ENCODE results near the gene HLA-DRA.
A peak's percentile ranks its signal among the peaks of the same experiment; 100 is the strongest.
"Not testable (repeated sequence)": the region's sequence is repeated elsewhere in the genome, so short reads cannot be mapped to it uniquely, and the experiment has no call there.

HLA-DRA gene

DNA sequence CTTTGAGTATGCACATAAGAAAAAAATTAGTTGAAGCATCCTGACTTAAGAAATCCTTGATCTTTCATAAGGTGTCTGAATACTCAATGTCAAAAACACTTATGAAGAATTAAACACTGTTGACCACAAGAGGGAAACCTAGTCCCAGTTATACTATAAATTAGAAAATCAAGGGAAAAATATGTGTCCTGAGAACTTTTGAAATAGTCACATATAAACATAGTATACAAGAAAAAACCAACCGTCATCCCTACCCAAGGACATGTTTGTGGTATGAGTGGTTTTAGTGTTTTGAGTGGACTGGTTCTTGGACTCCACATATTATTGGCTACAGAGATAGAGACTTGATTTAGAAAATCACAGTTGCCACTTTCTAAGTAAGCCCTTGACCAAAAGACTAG lies 7.6 kb upstream of the HLA-DRA start:
- no peak for DNase-seq

DNA sequence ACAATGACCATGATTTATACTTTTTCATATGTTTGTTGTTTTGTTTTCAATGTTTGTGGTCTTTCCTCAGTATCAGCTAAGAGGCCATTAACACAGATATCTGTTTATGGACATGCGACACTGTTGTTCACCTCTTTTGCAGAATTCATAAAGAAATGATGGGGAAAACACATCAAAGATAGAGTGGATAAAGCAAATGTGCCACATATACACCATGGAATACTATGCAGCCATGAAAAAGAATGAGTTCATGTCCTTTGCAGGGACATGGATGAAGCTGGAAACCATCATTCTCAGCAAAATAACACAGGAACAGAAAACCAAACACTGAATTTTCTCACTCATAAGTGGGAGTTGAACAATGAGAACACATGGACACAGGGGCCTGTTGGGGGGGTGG lies 5.7 kb upstream of the HLA-DRA start:
- not testable (repeated sequence) for DNase-seq

GRCh38 chr6:32436186-32436585 lies 3.5 kb upstream of the HLA-DRA start:
- no peak for DNase-seq

DNA sequence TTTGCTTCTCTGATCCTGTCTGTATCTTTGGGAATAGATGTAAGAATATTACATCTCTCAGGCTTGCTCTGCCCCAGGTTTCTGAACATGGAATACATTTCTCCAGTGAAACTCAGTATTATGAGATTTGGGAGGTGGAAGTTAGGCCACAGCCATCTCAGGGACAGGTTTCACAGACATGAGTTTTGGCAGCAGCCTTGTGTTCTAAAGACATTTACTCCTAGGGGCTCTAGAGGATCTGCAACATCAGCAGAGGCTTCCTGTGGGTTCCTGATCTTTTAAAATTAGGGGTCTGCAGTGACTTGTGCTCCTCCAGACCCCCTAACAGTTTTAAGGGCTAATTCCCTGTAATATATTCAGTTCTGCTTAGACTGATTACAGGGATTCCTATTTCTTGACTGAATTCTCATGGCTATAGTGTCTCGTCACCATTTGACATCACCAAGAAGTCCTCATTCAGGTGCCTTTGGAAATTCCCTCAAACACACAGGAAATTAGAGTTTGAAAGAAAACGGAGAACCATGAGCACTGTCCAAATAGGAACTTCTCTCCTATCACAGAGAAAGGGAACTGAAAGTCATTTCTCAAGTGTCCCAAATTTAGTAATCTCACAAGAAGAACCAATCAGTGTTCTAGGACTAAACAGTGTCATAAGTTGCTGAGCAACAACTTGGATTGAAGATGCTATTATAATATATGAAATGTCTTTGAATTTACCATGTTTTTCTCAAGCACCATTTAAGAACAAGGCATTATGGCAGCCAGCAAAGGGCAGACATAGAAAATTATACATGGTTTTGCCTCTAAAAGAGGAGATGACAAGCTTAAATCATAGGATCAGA lies 2.5 kb upstream of the HLA-DRA start:
- DNase-seq: no peak

- no peak for DNase-seq
Measured at GRCh38 chr6:32439139-32439538, 548 bp upstream of the HLA-DRA start.

- no peak for DNase-seq
Measured at GRCh38 chr6:32442243-32442667, 2.6 kb downstream of the HLA-DRA start.

DNA sequence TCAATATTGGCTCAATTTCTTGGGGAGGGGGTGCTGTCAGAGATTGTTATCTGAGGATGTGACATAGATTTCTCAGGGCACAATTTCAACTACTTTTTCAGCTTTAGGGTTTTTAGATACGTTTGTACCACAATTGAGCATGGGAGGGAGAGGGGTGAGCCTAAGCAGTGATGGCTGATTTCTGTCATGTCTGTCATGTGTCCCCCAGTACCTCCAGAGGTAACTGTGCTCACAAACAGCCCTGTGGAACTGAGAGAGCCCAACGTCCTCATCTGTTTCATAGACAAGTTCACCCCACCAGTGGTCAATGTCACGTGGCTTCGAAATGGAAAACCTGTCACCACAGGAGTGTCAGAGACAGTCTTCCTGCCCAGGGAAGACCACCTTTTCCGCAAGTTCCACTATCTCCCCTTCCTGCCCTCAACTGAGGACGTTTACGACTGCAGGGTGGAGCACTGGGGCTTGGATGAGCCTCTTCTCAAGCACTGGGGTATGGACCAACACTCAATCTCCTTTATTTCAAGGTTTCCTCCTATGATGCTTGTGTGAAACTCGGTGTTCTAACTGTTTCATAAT lies 3.4 kb downstream of the HLA-DRA start:
- no peak for DNase-seq

- DNase-seq: no peak
Measured at GRCh38 chr6:32444433-32444832, 4.7 kb downstream of the HLA-DRA start.

GRCh38 chr6:32445321-32445854 lies 5.7 kb downstream of the HLA-DRA start:
- DNase-seq: no peak

GRCh38 chr6:32447932-32448331 lies 8.2 kb downstream of the HLA-DRA start:
- no peak for DNase-seq

GRCh38 chr6:32449088-32449736 lies 9.5 kb downstream of the HLA-DRA start:
- no peak for DNase-seq

- no peak for DNase-seq
Measured at GRCh38 chr6:32457054-32457453, 17.4 kb downstream of the HLA-DRA start.

DNA sequence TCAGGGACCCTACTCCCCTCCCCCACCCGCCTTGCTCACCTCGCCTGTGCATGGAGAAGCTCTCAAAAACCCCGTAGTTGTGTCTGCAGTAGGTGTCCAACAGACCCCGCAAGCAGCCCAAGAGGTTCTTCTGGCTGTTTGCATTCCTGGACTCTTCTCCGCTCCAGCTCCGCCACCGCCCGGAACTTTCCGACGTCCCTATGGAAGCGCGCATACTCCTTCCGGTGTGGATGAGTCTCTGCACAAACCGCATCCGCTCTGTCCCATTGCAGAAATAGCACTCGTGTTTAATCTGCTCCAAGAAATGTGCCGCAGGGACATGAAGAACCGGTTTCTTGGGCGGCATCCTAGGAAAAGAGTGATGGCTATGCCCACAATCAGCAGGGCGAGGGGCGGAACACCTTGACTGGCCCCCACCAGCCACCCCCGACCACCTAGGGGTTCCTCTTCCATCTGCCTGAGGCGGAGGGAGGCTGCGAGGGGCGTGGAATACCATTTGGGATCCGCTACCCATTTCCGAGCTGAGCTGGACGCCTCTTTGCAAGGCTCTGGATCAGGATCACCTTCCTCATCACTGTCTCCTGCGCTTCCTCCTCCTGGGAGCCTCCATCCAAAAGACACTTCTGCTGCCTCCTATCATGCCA lies 20.2 kb downstream of the HLA-DRA start:
- DNase-seq: no peak

GRCh38 chr6:32460528-32460927 lies 20.8 kb downstream of the HLA-DRA start:
- no peak for DNase-seq

DNA sequence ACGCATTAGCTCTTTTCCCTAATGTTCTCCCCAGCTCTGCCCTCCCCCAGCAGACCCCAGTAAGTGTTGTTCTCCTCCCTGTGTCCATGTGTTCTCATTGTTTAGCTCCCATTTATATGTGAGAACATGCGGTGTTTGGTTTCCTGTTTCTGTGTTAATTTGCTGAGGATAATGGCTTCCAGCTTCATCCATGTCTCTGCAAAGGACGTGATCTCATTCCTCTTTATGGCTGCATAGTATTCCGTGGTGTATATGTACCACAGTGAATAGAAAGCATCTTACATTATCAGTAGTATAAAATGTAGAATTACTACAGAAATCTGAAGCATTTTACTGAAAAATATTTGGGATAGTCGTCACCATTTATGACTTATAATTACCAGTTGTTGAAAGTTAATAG lies 21.8 kb downstream of the HLA-DRA start:
- no peak for DNase-seq

DNA sequence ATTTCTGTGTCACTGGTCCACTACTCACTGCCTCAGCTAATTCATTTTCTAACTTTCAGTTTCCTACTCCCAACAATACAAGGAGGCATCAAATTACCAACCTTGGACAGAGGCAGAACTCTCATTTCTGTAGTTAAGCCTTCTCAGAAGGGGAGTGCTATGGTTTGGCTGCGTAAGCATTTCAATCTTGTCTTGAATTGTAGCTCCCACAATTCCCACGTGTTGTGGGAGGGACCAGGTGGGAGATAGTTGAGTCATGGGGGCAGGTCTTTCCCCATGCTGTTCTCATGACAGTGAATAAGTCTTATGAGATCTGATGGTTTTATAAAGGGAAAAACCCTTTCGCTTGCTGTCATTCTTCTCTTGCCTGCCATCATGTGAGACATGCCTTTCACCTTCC lies 22.9 kb downstream of the HLA-DRA start:
- DNase-seq: peak; percentile 72

DNA sequence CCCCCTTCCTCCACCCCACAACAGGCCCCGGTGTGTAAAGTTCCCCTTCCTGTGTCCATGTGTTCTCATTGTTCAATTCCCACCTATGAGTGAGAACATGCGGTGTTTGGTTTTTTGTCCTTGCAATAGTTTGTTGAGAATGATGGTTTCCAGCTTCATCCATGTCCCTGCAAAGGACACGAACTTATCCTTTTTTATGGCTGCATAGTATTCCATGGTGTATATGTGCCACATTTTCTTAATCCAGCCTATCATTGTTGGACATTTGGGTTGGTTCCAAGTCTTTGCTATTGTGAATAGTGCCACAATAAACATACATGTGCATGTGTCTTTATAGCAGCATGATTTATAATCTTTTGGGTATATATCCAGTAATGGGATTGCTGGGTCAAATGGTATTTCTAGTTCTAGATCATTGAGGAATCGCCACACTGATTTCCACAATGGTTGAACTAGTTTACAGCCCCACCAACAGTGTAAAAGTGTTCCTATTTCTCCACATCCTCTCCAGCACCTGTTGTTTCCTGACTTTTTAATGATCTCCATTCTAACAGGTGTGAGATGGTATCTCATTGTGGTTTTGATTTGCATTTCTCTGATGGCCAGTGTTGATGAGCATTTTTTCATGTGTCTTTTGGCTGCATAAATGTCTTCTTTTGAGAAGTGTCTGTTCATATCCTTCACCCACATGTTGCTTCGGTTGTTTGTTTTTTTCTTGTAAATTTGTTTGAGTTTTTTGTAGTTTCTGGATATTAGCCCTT lies 28.2 kb downstream of the HLA-DRA start:
- DNase-seq: not testable (repeated sequence)

GRCh38 chr6:32472781-32473375 lies 33.2 kb downstream of the HLA-DRA start:
- no peak for DNase-seq

DNA sequence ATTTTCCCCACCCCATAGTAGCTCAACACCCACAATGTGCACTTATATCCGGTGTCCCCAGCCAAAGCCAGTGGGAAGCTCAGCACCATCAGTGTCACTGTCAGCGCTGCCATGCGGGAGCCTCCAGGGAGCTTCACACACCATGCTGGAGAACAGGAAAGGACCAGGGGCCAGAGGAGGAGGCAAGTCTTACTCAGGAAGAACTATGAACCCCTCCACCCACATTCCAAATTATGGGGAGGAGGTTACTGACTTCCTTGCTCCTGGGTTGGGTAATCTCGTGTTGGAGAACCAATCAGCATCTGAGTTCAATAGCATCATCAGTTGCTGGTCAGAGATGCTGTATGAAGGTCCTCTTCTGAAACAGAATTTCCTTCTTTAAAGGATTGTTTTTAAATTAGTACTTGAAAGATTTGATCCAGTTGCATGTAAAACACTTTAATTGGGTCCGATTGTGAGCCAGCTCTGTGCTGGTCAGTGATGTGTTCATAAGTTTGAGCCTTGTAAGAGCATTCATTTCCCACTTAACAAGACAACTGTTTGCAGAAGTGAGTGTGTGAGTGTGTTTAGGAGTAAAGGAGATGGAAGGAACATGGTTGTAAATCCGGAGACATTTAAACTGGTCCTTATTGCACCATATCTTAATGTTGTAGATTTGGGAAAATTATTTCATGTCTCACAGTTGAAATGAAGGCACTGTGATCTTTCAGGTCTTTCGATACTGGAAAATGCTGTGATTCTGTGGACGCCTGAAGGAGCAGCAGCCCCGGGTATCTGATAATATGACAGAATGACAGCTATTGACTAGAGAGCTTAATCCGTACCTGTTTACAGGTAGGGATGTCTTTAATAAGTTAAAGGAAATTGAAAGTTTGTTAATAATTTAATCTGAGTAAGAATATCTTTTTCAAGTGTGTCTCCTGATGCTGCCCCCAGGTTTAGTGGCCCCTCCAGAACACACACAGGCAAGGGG lies 34.0 kb downstream of the HLA-DRA start:
- DNase-seq: not testable (repeated sequence)

GRCh38 chr6:32475392-32476206 lies 35.9 kb downstream of the HLA-DRA start:
- DNase-seq: no peak

Data from activated naive CD4-positive, alpha-beta T cell treated with Interleukin-2 at 50 U/mL for 16 hours (primary cell).